GM08714 (cell line): ENCODE results near the gene PTPRE.

Source experiments
- H3K4me3 ChIP-seq: fragments of 200-500 bp; sonication (Bioruptor generic); 2 replicates; pipeline ENCODE4 v1.5.1; 2014; ENCODE audit warnings: mild to moderate bottlenecking, low read length, inconsistent platforms
- ZNF274 ChIP-seq: IDR thresholded peaks from 2 replicates; pipeline ENCODE4 v1.6.1; 2012; ENCODE audit warnings: mild to moderate bottlenecking, low read depth, low read length

PTPRE gene

GRCh38 chr10:127906548-127907377, at the start of gene PTPRE:
Gene PTPRE, plus strand, starts transcription at chr10:127907103. Its CDS starts 133,779 bp downstream, at chr10:128040882.
- TF ChIP-seq ZNF274 = no peak
- 0 out of 2 replicates have a peak within 1 kb of the TSS, but pooled peaks have one; percentile 11 for H3K4me3 ChIP-seq

- H3K4me3 ChIP-seq = no peak overlapping the region
- TF ChIP-seq ZNF274 = no peak
Observed at GRCh38 chr10:127860592-127860991, 46.3 kb upstream of the PTPRE start.

- H3K4me3 ChIP-seq = no peak overlapping the region
- no peak for TF ChIP-seq ZNF274
Observed at GRCh38 chr10:127863231-127863825, 43.6 kb upstream of the PTPRE start.

GRCh38 chr10:127866276-127867013, 40.5 kb upstream of the PTPRE start:
- H3K4me3 ChIP-seq = no peak overlapping the region
- no peak for TF ChIP-seq ZNF274

- no peak for TF ChIP-seq ZNF274
- H3K4me3 ChIP-seq = no peak overlapping the region
Observed at GRCh38 chr10:127867805-127868204, 39.1 kb upstream of the PTPRE start.

GRCh38 chr10:127869329-127869728, 37.6 kb upstream of the PTPRE start:
- TF ChIP-seq ZNF274 = no peak
- H3K4me3 ChIP-seq = no peak overlapping the region

GRCh38 chr10:127871631-127872010, 35.3 kb upstream of the PTPRE start:
- no peak for TF ChIP-seq ZNF274

GRCh38 chr10:127872011-127872761, 34.7 kb upstream of the PTPRE start:
- no peak for TF ChIP-seq ZNF274
- H3K4me3 ChIP-seq = no peak overlapping the region

More at GRCh38 chr10:127871631-127872010, 35.3 kb upstream of the PTPRE start:
- no peak overlapping the region for H3K4me3 ChIP-seq

- no peak overlapping the region for H3K4me3 ChIP-seq
Observed at GRCh38 chr10:127872871-127873600, 33.9 kb upstream of the PTPRE start.

GRCh38 chr10:127873901-127874470, 32.9 kb upstream of the PTPRE start:
- H3K4me3 ChIP-seq = no peak overlapping the region
- TF ChIP-seq ZNF274 = no peak

More at GRCh38 chr10:127872871-127873600, 33.9 kb upstream of the PTPRE start:
- no peak for TF ChIP-seq ZNF274

- H3K4me3 ChIP-seq = no peak overlapping the region
- TF ChIP-seq ZNF274 = no peak
Observed at GRCh38 chr10:127874671-127875448, 32.0 kb upstream of the PTPRE start.

- TF ChIP-seq ZNF274 = no peak
- H3K4me3 ChIP-seq = no peak overlapping the region
Observed at GRCh38 chr10:127875449-127875765, 31.5 kb upstream of the PTPRE start.
